ENCODE measurements around the gene NR0B2. TPM values are rescaled to one million over a fixed set of nuclear protein-coding genes. Genes with fewer than 3 reads are reported as not detected.

Gene NR0B2
- total and polyA plus RNA-seq, 2 of the 13 experiments (the other 11 are each of a cell fraction or from before 2014, with no cell fraction given): 72.5 to 133 TPM

DNA sequence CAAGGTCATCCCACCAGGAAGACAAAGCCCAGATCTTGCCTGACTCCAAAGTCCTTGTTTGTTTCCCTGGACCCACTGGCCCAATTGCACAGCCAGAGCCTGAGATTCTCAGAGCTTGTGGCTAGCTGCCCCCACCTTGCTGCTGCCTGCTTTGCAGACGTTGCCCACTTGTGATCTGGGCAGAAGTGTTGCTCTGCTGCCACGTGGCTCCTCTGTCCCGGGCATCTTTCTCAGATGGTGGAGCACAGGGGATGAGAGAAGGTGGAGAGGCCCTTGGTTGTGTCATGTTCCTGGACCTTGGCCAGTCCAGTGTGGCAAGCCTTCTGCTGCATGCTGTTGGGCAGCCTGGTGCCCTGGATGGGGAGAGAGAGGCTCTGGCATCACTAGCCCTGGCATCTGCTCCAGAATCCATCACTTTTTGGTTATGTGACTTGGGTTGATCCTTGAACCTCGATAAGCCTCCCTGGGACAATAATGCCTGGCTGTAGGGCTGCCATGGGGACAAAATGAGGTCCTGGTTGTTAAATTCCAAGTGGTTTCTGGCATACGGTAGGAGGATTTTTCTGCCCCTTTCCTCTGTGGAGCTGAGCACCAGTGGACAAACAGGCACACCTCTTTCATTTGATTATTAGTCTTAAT lies 1.5 kb upstream of the NR0B2 start (continued):
- TF ChIP-seq HES4 (CRISPR knock-in tag; IDR thresholded peaks at IDR 0.05; ENCODE audit: borderline replicate concordance) (no peak), RAD51 (IDR thresholded peaks at IDR 0.05; ENCODE audit: borderline replicate concordance) (no peak), NR1H2 (CRISPR knock-in tag; IDR thresholded peaks at IDR 0.05; ENCODE audit: borderline replicate concordance, low read depth) (no peak), TMF1 (CRISPR knock-in tag; IDR thresholded peaks at IDR 0.05; ENCODE audit: low read depth) (no peak), ZNF510 (CRISPR knock-in tag; IDR thresholded peaks at IDR 0.05; ENCODE audit: low read depth) (0 out of 2 replicates have a peak, but pooled peaks have one; percentile 30), PAX8 (CRISPR knock-in tag; IDR thresholded peaks at IDR 0.05; ENCODE audit: borderline replicate concordance) (no peak), ZNF350 (CRISPR knock-in tag; IDR thresholded peaks at IDR 0.05; ENCODE audit: borderline replicate concordance, low read depth) (no peak), ZFP82 (CRISPR knock-in tag; IDR thresholded peaks at IDR 0.05; ENCODE audit: borderline replicate concordance) (no peak), MAFG (CRISPR knock-in tag; IDR thresholded peaks at IDR 0.05) (no peak), ZNF550 (CRISPR knock-in tag; IDR thresholded peaks at IDR 0.05; ENCODE audit: borderline replicate concordance) (no peak), ZNF451 (CRISPR knock-in tag; IDR thresholded peaks at IDR 0.05) (no peak; the same call in 1 of the 2 replicates), SNAPC2 (CRISPR knock-in tag; IDR thresholded peaks at IDR 0.05) (no peak), ATF7 (IDR thresholded peaks at IDR 0.05) (no peak), ATF7 (CRISPR knock-in tag; IDR thresholded peaks at IDR 0.05) (no peak)
- TF ChIP-seq, protein P1, sequence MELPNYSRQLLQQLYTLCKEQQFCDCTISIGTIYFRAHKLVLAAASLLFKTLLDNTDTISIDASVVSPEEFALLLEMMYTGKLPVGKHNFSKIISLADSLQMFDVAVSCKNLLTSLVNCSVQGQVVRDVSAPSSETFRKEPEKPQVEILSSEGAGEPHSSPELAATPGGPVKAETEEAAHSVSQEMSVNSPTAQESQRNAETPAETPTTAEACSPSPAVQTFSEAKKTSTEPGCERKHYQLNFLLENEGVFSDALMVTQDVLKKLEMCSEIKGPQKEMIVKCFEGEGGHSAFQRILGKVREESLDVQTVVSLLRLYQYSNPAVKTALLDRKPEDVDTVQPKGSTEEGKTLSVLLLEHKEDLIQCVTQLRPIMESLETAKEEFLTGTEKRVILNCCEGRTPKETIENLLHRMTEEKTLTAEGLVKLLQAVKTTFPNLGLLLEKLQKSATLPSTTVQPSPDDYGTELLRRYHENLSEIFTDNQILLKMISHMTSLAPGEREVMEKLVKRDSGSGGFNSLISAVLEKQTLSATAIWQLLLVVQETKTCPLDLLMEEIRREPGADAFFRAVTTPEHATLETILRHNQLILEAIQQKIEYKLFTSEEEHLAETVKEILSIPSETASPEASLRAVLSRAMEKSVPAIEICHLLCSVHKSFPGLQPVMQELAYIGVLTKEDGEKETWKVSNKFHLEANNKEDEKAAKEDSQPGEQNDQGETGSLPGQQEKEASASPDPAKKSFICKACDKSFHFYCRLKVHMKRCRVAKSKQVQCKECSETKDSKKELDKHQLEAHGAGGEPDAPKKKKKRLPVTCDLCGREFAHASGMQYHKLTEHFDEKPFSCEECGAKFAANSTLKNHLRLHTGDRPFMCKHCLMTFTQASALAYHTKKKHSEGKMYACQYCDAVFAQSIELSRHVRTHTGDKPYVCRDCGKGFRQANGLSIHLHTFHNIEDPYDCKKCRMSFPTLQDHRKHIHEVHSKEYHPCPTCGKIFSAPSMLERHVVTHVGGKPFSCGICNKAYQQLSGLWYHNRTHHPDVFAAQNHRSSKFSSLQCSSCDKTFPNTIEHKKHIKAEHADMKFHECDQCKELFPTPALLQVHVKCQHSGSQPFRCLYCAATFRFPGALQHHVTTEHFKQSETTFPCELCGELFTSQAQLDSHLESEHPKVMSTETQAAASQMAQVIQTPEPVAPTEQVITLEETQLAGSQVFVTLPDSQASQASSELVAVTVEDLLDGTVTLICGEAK (IDR thresholded peaks at IDR 0.05): no peak
- TF ChIP-seq, protein P1 (CRISPR knock-in tag; IDR thresholded peaks at IDR 0.05): no peak
- TF ChIP-seq, protein P2, sequence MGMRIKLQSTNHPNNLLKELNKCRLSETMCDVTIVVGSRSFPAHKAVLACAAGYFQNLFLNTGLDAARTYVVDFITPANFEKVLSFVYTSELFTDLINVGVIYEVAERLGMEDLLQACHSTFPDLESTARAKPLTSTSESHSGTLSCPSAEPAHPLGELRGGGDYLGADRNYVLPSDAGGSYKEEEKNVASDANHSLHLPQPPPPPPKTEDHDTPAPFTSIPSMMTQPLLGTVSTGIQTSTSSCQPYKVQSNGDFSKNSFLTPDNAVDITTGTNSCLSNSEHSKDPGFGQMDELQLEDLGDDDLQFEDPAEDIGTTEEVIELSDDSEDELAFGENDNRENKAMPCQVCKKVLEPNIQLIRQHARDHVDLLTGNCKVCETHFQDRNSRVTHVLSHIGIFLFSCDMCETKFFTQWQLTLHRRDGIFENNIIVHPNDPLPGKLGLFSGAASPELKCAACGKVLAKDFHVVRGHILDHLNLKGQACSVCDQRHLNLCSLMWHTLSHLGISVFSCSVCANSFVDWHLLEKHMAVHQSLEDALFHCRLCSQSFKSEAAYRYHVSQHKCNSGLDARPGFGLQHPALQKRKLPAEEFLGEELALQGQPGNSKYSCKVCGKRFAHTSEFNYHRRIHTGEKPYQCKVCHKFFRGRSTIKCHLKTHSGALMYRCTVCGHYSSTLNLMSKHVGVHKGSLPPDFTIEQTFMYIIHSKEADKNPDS (CRISPR knock-in tag; IDR thresholded peaks at IDR 0.05): no peak
- TF ChIP-seq, protein P3, sequence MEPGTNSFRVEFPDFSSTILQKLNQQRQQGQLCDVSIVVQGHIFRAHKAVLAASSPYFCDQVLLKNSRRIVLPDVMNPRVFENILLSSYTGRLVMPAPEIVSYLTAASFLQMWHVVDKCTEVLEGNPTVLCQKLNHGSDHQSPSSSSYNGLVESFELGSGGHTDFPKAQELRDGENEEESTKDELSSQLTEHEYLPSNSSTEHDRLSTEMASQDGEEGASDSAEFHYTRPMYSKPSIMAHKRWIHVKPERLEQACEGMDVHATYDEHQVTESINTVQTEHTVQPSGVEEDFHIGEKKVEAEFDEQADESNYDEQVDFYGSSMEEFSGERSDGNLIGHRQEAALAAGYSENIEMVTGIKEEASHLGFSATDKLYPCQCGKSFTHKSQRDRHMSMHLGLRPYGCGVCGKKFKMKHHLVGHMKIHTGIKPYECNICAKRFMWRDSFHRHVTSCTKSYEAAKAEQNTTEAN (CRISPR knock-in tag; conservative IDR thresholded peaks at IDR 0.05): no peak

Data from HepG2 (cell line).